Esophagus squamous epithelium (tissue), 5 donors: ENCODE data around the gene CSRP2. TPM values are rescaled to one million over a fixed set of nuclear protein-coding genes. Genes with fewer than 3 reads are reported as not detected.

Experiments used
- DNase-seq: peaks from one replicate; lab custom pipeline; 2025; lab: John Stamatoyannopoulos, UW
- H3K27ac ChIP-seq, 4 donors: fragments of 200-600 bp; sonication (generic); one replicate each; pipeline ENCODE4 v1.5.1; 2016 to 2019; ENCODE audit warnings: mild to moderate bottlenecking in 1 of 4
- H3K27me3 ChIP-seq, 4 donors: fragments of 200-600 bp; sonication (generic); 1 replicate in 3 of 4; 2 replicates in 1 of 4; pipeline versions ENCODE4 v1.5.1 to v1.6.0; 2017 to 2021; ENCODE audit warnings: antibody characterized with exemption in 1 of 4
- H3K36me3 ChIP-seq, 3 donors: fragments of 200-600 bp; sonication (generic); one replicate each; pipeline ENCODE4 v1.5.1; 2016 to 2019
- H3K4me1 ChIP-seq, 3 donors: fragments of 200-600 bp; sonication (generic); one replicate each; pipeline ENCODE4 v1.5.1; 2017 to 2019
- H3K4me3 ChIP-seq, 4 donors: fragments of 200-600 bp; sonication (generic); 1 replicate in 3 of 4; 2 replicates in 1 of 4; pipeline ENCODE4 v1.5.1; 2016 to 2019; ENCODE audit warnings: mild to moderate bottlenecking in 2 of 4, moderate library complexity in 1 of 4
- H3K9me3 ChIP-seq, 3 donors: fragments of 200-600 bp; sonication (generic); one replicate each; pipeline ENCODE4 v1.5.1; 2016 to 2019
- CTCF ChIP-seq, 6 experiments: fragments of 450-650 bp in 4 of 6; fragments of 200-600 bp in 2 of 6; sonication (generic) in 2 of 6; IDR thresholded peaks; one replicate each; pipeline ENCODE4 v1.5.1; 2016 to 2019; ENCODE audit warnings: antibody characterized with exemption in 6 of 6, mild to moderate bottlenecking in 4 of 6, moderate library complexity in 4 of 6
- POLR2A ChIP-seq, 4 donors: fragments of 450-650 bp; IDR thresholded peaks; one replicate each; pipeline ENCODE4 v1.6.1; 2017; ENCODE audit warnings: antibody characterized with exemption in 4 of 4, mild to moderate bottlenecking in 4 of 4, moderate library complexity in 3 of 4
- WGBS, 2 donors: methylation state at CpG; one replicate each; pipeline ENCODE4 v1.1.5; 2018; 5-methylcytosine and 5-hydroxymethylcytosine counted together
- intact Hi-C: fragments of 100-400 bp; cut with DNase I; formaldehyde crosslinking; loops from one replicate; pipeline ENCODE4 v1.15.0; 2022
- total RNA-seq, 4 donors: library from RNA; depleted of rRNA; stranded (reverse); fragments of >200 nt; gene quantifications; one replicate each; pipeline ENCODE4 v1.1.0, GENCODE V29; 2016
- donor health status: DM: yes; HTN: yes; CAD: no.

Gene CSRP2
- total RNA-seq: 100 to 1,000 TPM in 1 of 4 donors, 10 to 100 TPM in 3; 57.6 to 107 (median 65.1) TPM

GRCh38 chr12:76878899-76879709, at the start of gene CSRP2:
Gene CSRP2 (minus strand): TSS chr12:76879019. CDS start chr12:76866260, 12,759 bp downstream.
- no peaks in the 10 kb centered on the region for H3K36me3 ChIP-seq
- peak; percentile 8 for DNase-seq
- H3K9me3 ChIP-seq: no peaks in the 10 kb centered on the region
- peaks cover 0 to 83% (median 27%) of the 10 kb centered on the region in 3 donors for H3K4me1 ChIP-seq
- WGBS, 2 donors: 0% methylated on average over 8 to 21 of the region's 71 CpGs
- peak within 1 kb of the TSS; percentile 70 to 90 (median 84) for H3K4me3 ChIP-seq
- intact Hi-C loops: no loop called here
- peaks cover 0 to 4% (median 0%) of the 10 kb centered on the region in 4 donors for H3K27me3 ChIP-seq
- peak in 4 of 6 experiments; percentile 33 to 51 (median 42) for TF ChIP-seq CTCF (IDR thresholded peaks at IDR 0.05)
- TF ChIP-seq POLR2A (IDR thresholded peaks at IDR 0.05): peak in 2 of 4 donors; percentile 92 to 94
- H3K27ac ChIP-seq: peak within 1 kb of the TSS; percentile 91 to 97 (median 95)

- Histone ChIP-seq H3K27me3 (no peaks in the 10 kb centered on the region), H3K36me3 (no peaks in the 10 kb centered on the region), H3K4me3 (no peak overlapping the region), H3K9me3 (no peaks in the 10 kb centered on the region), H3K27ac (no peak overlapping the region), H3K4me1 (no peaks in the 10 kb centered on the region)
- WGBS, 2 donors: 50 to 73% methylated on average over 2 of the region's 2 CpGs
- intact Hi-C loops: loop anchor here (5.0 kb wide), 1 partner anchor 305 kb away; no protein-coding TSS in a partner anchor
- TF ChIP-seq POLR2A (IDR thresholded peaks at IDR 0.05) (no peak), CTCF (IDR thresholded peaks at IDR 0.05) (peak in 5 of 6 experiments; percentile 34 to 64 (median 42))
- no peak for DNase-seq
Observed at GRCh38 chr12:76927170-76927784, 48.5 kb upstream of the CSRP2 start.

- Histone ChIP-seq H3K4me1 (peaks cover 0 to 12% (median 3%) of the 10 kb centered on the region in 3 donors), H3K27me3 (no peaks in the 10 kb centered on the region), H3K36me3 (no peaks in the 10 kb centered on the region), H3K27ac (peak overlapping the region in 1 of 4 donors; percentile 57), H3K4me3 (no peak overlapping the region), H3K9me3 (no peaks in the 10 kb centered on the region)
- WGBS, 2 donors: 65 to 84% methylated on average over 1 of the region's 1 CpG
- intact Hi-C loops: loop anchor here (5.0 kb wide), 1 partner anchor 303 kb away; no protein-coding TSS in a partner anchor
- TF ChIP-seq POLR2A (IDR thresholded peaks at IDR 0.05): no peak
- no peak for TF ChIP-seq CTCF (IDR thresholded peaks at IDR 0.05)
- DNase-seq: no peak
Observed at GRCh38 chr12:76925135-76925534, 46.3 kb upstream of the CSRP2 start.

GRCh38 chr12:76922866-76923265, 44.0 kb upstream of the CSRP2 start:
- TF ChIP-seq CTCF (IDR thresholded peaks at IDR 0.05) (no peak), POLR2A (IDR thresholded peaks at IDR 0.05) (no peak)
- Histone ChIP-seq H3K4me1 (peaks cover 4 to 23% (median 6%) of the 10 kb centered on the region in 3 donors), H3K4me3 (no peak overlapping the region), H3K27ac (peak overlapping the region; percentile 11 to 81 (median 67)), H3K36me3 (no peaks in the 10 kb centered on the region), H3K9me3 (no peaks in the 10 kb centered on the region), H3K27me3 (no peaks in the 10 kb centered on the region)
- whole genome bisulfite sequencing, 2 donors: 71 to 73% methylated on average over 2 of the region's 2 CpGs
- no peak for DNase-seq
- intact Hi-C loops: no loop called here
